GM21786 (cell line): ENCODE data around the gene FBXO38.
A peak's percentile ranks its signal among the peaks of the same experiment; 100 is the strongest.

Source experiments
- ATAC-seq: cut with Tn5 transposase; IDR thresholded peaks from one replicate; pipeline ENCODE4 v1.9.1; 2021; ENCODE audit not compliant: unreplicated experiment

FBXO38 gene

GRCh38 chr5:148382961-148383360 lies 797 bp upstream of the FBXO38 start:
- ATAC-seq: no peak

GRCh38 chr5:148384380-148384737 lies 601 bp downstream of the FBXO38 start:
- peak; percentile 13 for ATAC-seq

DNA sequence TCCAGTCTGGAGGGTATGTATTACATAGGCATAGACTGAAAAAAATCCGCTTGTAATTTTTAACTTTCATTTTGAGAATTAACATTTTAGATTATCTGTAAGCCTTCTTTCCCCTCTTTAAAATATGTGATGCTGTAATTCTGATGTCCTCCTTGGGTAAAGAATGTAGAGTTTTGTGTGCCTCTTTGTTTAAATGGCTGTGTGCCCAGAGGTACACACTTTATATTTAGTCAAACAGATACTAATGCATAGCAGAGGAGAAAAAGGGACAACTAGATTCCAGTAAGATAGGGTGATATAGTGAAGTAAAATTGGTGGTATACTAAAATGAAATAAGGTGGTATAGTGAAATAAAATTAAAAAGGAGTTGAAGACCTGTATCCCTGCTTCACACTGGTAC lies 1.3 kb downstream of the FBXO38 start:
- no peak for ATAC-seq

- no peak for ATAC-seq
These were observed 2.3 kb downstream of the FBXO38 start for GRCh38 chr5:148386041-148386440.

- ATAC-seq: no peak
These were observed 3.6 kb downstream of the FBXO38 start for GRCh38 chr5:148387325-148387724.

DNA sequence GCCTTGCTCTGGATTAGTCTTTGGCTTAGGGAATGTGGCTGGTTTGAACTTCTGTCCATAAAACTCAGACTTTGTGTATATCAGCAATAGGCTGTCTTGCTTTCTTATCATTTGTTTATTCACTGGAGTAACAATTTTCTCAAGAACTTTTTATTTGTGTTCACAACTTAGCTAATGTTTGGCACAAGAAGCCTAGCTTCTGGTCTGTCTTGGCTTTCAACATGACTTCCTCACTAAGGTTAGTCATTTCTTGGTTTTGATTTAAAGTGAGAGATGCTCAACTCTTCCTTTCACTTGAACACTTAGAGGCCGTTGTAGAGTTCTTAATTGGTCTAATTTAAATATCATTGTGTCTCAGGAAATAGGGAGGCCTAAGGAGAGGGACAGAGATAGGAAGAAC lies 4.9 kb downstream of the FBXO38 start:
- no peak for ATAC-seq

- ATAC-seq: no peak
These were observed 7.2 kb downstream of the FBXO38 start for GRCh38 chr5:148390914-148391313.

GRCh38 chr5:148391422-148391821 lies 7.7 kb downstream of the FBXO38 start:
- no peak for ATAC-seq

GRCh38 chr5:148393390-148393741 lies 9.6 kb downstream of the FBXO38 start:
- ATAC-seq: no peak

DNA sequence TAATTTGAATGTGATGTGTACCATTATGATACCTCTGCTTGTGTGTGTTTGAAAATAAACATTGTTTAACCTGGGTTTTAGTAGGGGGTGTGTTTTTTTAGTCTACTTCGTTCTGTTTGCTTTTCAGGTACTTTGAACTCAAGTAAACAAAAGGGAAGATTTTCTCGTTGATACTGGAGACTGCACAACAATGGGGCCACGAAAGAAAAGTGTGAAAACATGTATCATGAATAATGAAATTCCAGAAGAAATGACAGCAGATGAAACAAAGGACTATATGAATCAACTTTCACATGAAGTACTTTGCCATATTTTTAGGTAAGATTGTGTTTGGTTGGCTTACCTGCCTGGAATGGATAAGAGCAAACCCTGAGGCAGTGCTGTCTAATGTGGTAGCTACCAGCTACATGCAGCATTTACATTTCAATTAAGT lies 10.8 kb downstream of the FBXO38 start:
- no peak for ATAC-seq

- ATAC-seq: no peak
These were observed 11.3 kb downstream of the FBXO38 start for GRCh38 chr5:148395031-148395430.

GRCh38 chr5:148397968-148398595 lies 14.3 kb downstream of the FBXO38 start:
- ATAC-seq: no peak

GRCh38 chr5:148398698-148399121 lies 15.0 kb downstream of the FBXO38 start:
- ATAC-seq: no peak

DNA sequence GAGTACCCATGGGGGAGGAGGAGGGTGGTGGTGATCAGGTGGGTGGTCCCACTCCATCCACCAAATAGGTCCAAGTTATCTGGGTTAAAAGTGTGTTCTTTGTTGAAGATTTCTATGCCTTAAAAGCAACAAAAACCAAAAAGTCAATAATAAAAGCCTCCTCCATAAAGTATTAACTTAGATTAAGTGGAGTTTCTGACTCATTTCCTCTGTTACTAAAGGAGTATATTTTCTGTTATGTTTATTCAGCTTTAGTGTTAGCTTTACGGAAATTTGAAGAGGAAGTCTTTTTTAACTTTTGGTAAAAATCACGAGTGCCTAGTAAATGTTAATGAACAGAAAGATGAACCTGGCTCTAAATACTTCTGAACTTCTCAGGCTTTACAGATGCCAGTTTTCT lies 17.8 kb downstream of the FBXO38 start:
- no peak for ATAC-seq

DNA sequence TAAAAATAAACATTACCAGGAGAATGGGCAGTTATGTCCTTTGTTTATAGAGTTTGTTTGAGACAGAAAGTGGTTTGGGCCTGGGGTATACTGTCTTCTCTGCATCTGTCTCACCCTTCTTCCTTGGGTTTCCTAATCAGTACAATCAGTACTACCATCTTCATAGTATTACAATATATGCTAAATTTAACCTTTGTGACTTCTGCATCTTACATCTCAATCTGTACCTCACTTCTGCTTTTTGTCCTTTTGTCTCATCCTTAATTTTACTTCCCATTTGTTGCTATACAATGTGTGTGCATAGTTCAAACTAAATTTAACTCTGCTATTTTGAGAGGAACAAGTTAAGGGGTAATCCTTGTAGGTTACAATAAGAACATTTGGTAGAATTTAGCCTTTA lies 19.6 kb downstream of the FBXO38 start:
- ATAC-seq: peak; percentile 90

DNA sequence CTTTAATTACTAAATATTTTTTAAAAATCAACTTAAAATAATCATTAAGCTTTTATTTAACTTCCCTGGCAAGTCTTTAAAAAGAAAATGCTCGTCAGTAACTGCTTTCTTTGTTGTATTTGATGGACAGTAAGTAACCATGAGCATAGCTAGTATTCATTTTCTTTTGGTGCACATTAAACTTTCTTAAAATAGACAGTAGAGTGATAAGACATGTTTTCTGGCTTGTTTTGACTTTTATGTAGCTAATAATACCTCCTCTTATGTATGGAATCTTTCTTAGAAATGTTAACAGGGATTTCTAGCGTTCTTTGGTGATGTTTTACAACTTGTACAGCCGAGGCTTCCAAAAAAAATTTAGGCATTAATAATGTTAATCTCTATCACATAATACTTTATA lies 22.6 kb downstream of the FBXO38 start:
- no peak for ATAC-seq

DNA sequence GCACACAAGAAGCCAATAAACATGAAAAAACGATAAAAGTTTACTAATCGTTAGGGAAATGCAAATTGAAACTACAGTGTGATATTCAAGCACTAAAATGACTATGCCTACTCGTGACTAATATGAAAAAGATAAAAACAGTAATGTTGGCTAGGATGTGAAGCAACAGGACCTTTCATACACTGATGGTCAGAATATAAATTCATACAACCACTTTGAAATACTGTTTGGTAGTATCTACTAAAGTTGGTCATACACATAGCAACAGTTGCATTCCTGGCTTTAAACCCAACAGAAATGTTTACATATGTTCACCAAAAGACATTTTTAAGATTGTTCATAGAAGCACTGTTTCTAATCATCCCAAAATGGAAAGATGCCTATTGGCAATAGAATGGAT lies 24.3 kb downstream of the FBXO38 start:
- no peak for ATAC-seq

GRCh38 chr5:148412124-148412523 lies 28.4 kb downstream of the FBXO38 start:
- no peak for ATAC-seq

DNA sequence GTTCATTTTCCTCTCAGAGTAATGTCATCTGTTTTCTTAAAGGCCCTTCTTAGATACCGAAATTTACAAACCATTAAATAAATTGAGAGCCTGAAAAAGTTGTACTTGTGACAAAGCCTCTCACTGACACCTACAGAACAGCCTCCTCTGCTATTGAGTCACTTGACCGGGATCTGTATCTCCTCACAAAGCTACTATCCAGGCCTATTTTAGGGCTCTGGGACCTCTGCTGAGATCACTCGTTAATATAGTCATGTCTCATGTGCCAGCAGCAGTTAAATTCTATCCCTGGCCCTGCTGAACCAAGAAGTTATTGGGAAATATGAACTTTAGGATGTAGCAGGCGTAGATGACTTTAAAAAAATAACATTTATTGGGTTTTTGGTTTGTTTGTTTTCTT lies 31.1 kb downstream of the FBXO38 start:
- no peak for ATAC-seq

DNA sequence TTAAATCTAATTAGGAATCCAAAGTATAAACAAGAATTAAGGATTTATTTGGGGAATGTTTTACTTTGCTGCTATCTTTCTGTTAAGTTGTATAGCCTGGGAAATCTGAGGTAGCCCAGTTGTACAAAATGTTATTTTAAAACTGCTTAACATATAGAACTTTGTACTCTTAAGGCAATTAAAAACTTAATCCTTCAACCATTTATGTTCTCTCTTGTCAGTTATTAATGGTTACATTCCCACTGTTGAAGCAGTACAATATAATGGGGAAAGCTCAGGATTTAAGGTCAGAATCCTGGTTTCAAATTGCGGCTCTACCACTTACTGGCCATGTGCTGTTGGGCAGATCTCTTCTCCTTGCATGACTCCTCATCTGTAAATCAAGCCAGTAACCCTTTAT lies 32.7 kb downstream of the FBXO38 start:
- ATAC-seq: no peak

GRCh38 chr5:148416921-148417320 lies 33.2 kb downstream of the FBXO38 start:
- ATAC-seq: no peak

DNA sequence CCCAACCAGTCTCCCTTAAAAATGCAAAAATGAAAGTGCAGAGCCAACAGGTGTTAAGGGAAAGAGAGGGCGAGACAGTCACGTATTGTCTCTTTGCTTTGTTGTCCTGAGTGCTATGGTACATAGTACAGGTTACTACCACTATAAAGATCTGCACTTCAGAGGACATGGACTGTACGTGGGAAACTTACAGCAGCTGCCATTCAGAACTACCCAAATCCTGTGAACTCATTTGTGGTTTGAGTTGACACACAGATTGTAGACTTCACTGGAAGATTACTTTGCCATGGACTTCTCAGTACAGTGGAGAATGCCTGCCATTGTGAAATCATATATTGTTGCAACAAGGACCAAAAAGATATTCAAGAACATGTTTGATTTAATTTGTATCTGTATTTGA lies 34.8 kb downstream of the FBXO38 start:
- no peak for ATAC-seq

GRCh38 chr5:148421661-148422060 lies 37.9 kb downstream of the FBXO38 start:
- ATAC-seq: no peak

GRCh38 chr5:148425808-148426207 lies 42.0 kb downstream of the FBXO38 start:
- no peak for ATAC-seq
